ENCODE results near the gene DOCK4.

GRCh38 chr7:111866787-111867186, 339.4 kb downstream of the DOCK4 start:
- TF ChIP-seq EZH2 (IDR thresholded peaks at IDR 0.05; ENCODE audit: insufficient read depth, poor library complexity, severe bottlenecking) = no peak
- TF ChIP-seq EZH2phosphoT487 (IDR thresholded peaks at IDR 0.05; ENCODE audit: insufficient read depth, low read depth) = no peak
